HG03457 (cell line): ENCODE measurements around the gene GALNS.
"Not testable (repeated sequence)": the region's sequence is repeated elsewhere in the genome, so short reads cannot be mapped to it uniquely, and the experiment has no call there.

Source experiments
- ATAC-seq: cut with Tn5 transposase; IDR thresholded peaks from one replicate; pipeline ENCODE4 v1.9.1; 2021; ENCODE audit warnings: moderate number of reproducible peaks; ENCODE audit not compliant: unreplicated experiment

The GALNS gene

DNA sequence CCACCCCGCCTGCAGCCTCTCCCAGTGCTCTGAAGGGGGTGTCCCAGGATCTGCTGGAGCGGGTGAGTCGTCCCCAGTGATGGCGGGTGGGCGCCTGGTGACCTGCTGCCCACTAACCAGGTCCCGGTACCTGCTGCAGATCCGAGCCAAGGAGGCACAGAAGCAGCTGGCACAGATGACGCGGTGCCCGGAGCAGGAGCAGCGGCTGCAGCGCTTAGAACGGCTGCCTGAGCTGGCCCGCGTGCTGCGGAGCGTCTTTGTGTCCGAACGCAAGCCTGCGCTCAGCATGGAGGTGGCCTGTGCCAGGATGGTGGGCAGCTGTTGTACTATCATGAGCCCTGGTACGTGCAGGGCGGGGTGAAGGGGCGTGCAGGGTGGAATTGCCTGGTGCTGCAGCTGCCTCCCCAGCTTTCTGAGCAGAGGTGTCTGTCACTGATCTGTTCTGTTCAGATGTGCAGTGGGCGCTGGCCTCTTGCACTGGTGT, 49.6 kb downstream of the GALNS start:
- ATAC-seq = no peak

DNA sequence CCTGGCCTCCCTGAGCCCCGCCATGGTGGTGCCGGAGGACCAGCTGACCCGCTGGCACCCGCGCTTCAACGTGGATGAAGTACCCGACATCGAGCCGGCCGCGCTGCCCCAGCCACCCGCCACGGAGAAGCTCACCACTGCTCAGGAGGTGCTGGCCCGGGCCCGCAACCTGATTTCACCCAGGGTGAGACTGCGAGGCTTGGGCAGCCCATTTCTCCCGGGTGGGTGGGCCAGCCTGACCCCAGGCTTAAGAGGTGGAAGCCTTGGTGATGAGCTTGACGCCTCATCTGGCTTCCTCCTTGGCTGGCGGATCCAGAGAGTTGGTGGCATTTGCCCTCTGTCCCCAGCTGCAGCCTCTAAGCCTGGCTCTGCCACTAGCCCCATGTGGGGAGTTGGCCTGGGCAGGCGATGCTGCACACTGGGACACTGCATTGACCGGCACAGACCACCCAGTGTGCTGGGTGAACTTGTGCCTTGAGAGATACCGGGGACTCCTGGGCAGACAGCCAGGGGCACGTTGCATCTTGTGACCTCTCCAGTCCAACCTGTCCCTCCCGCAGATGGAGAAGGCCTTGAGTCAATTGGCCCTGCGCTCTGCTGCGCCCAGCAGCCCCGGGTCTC, 50.1 kb downstream of the GALNS start:
- no peak for ATAC-seq

DNA sequence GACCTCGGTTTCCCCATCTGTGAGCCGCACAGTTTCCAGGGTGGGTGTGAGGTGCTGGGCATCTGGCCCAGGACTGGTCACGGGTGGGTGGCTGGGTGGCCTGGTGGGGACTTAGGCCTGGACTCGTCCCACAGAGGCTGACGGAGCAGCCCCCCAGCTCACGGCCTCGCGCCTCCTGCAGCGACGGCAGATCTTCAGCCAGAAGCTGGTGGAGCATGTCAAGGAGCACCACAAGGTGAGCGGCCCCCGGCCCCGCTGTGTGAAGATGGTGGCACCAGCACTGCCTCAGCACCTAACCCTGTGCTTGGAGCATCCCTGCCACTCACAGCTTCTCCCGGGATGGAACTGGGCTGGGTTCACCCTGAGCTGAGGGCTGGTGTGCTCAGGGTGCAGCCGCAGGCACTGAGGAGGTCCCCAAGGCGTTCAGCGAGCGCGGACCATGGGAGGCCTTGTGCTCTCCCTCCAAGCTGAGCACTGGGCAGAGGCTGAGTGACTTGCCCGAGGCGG, 50.8 kb downstream of the GALNS start:
- ATAC-seq = no peak

DNA sequence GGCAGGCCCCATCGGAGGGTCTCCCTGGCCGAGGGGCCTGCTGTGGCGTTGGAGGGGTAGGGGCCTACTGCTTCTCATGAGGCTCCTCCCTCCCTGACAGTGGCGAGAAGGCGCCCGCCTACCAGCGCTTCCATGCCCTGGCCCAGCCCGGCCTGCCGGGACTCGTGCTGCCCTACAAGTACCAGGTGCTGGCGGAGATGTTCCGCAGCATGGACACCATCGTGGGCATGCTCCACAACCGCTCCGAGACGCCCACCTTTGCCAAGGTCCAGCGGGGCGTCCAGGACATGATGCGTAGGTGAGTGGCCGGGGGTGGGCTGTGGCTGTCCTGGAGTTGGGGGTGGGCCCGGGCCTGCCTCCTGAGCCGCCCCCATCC, 51.4 kb downstream of the GALNS start:
- no peak for ATAC-seq

DNA sequence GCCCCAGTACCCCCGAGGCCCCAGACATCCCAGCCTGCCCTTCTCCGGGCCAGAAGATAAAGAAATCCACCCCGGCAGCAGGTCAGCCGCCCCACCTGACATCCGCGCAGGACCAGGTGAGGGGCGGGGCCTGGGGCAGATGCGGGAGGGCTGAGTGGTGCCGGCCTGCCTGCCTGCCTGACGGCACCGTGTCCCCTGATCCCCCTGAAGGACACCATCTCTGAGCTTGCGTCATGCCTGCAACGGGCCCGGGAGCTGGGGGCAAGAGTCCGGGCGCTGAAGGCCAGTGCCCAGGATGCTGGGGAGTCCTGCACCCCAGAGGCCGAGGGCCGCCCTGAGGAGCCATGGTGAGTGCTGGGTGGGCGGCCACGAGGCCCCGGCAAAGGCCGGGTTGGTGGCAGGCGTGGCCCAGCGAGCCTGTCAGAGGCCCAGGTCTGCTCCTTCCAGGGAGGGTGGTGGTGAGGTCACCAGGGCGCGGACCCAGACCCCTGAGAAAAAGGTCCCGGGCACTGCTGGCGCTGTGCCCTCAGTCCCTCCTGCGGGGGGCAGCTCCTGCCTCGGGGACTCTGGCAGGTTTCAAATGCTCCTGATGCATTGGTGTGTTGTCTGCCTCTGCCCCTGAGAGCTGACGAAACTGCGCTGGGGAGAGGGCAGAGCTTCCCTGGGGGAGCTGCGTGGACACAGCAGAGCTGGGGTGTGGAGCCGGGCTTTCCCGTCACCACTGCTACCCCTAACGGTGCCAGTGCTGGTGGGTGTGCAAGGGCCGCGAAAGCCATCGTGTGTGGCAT, 52.0 kb downstream of the GALNS start:
- ATAC-seq = no peak

DNA sequence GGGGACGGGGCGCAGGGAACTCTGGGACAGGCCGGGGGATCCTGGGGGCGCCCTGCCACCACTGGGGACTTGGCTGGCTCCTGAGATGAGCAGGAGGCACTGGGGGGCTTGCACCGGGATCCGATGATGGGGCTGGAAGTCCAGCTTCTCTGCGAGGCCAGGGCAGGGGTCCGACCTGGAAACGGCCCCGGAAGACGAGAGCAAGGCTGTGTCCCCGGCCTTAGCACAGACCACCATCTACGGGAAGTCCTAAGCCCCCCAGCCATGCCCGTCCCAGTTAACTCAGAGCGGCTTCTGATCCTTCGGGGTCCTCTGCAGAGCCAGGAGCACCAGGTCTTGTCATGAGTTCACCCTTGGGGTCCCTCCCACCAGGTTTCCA, 52.6 kb downstream of the GALNS start:
- ATAC-seq = no peak

DNA sequence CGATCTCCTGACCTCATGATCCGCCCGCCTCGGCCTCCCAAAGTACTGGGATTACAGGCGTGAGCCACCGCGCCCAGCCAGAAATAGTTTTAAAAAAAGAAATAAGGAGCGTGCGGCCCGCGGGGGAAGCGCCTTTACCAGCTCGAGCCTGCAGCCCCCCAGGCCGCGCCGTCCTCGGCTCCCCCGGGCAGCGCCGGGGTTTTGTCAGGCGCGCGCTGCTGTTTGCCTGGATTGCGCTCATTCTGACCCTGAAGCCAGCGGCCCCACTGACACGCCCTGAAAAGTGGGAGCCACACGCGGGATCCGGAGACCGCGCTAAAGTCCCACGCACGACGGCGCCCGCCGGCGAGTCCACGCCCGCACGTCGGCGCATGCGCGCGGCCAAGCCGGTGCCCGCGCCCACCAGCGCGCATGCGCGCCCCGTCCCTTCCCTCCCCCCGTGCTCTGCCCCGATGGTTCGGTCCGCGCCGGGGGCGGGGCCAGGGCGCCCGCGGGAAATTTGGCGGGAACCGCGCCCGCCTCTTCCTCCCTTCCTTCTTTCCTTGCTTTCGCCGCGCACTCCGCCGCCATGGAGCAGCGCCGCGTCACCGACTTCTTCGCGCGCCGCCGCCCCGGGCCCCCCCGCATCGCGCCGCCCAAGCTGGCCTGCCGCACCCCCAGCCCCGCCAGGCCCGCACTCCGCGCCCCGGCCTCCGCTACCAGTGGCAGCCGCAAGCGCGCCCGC, 53.3 kb downstream of the GALNS start, which contains the start of gene CDT1:
Gene CDT1 (plus strand): TSS at position 526 of the 724 bp plus-strand sequence. CDS start 43 bp downstream, at position 569.
- no peak for ATAC-seq

DNA sequence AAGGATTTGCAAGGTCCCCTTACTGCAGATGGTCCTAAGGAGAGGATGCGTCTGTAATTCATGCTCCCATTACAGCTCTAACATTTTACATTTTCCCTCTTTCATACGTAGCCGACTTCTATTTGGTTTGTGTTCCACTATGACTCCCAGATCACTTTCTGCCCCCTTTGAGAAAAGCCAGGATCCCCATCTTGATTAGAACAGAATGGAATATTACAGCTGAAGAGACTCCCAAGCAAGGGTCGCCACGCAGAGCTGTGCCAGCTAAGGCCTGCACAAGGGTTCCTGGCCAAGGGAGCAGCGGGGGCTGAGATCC, 56.5 kb downstream of the GALNS start:
- no peak for ATAC-seq

DNA sequence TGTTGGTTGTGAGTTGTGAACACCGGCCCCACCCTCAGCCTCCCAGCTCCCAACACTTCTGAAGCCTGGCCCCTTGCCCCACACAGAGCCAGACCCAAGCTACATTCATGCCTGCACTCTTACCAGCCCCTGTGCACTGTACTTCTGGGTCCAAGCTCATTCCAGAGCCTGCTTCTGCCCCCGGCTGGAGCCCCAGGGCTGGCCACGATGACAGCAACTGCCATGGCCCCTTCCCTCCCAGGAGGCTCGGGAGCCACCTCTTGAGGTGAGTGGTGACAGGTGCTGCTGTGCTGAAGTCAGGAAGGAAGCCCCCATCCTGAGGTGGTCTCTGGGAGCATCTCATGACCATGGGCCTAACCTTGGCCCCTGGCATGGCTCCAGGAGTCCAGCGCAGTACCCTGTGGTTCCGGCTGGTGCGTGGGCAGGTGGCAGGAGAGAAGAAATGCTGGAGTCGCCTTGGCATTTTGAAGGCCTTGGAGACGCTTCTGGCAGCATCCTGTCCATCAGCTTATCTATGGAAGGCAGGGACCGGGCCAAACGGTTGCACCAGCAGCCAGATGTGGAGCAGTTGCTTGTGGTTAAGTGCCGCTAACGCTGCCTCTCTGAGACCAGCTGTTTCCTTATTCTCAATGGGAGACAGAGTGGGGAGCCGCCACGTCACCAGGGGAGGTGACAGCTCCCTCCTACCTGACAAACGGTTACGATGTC, 57.0 kb downstream of the GALNS start:
- no peak for ATAC-seq

DNA sequence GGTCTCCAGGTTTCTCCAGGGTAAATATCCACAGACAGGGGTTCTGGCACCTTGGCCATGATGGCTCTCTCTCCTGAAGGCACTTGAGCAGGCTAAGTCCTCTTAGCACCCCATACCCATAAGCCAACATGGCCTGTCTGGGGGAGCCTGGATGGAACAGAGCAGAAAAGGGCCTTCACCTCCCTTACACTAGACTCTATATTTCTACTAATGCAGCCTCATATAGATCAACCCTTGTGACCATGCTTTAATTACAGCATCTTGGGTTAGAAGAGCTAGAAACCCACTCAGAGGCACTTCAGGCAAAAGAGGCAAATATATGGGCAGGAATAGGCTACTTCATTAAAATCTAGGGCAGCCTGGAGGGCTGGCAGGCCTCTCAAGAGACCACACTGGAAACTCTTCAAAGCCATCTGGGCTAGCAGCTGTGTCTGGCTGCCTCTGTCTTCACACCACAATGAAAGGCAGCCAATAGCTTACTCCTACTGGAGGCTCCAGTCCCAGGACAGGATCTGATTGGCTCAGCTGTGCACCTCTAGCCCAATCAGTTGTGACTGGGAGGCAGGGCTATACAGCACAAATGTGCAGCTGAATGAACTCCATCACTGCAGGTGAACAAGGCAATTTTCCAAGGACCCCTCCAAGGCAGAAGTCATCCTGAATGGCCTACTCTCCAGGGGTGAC, 57.8 kb downstream of the GALNS start:
- ATAC-seq = no peak

DNA sequence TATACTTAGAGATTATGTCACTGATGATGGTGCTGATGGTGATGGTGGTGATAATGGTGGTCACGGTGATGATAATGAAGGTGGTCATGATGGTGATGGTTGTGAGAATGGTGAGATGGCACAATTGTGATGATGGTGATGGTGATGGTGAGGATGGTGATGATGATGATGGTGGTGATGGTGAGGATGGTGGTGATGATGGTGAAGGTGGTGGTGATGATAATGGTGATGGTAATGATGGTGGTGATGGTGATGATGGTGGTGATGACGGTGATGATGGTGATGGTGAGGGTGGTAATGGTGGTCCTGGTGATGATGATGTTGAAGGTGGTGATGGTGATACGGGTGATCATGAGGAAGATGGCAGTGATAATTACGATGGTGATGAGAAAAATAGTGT, 58.7 kb downstream of the GALNS start:
- no peak for ATAC-seq

DNA sequence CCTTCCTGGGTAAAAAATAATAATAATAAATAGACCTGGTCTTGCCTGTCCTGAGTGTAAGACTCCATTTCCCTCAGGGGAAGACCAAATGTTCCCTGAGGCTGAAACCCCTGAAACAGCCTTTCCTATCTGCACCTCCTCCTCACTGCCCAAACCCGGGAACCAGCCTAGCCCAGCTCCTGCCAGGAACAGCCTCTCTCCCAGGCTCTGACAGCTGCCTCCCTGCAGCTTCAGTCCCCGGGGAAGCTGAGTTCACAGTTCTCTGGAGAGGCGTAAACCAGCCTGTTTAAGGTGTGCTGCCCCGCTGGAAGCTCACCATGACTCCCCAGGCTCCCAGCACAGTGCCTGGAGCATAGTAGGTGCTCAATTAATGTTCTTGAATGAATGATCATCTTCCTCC, 60.5 kb downstream of the GALNS start:
- no peak for ATAC-seq

DNA sequence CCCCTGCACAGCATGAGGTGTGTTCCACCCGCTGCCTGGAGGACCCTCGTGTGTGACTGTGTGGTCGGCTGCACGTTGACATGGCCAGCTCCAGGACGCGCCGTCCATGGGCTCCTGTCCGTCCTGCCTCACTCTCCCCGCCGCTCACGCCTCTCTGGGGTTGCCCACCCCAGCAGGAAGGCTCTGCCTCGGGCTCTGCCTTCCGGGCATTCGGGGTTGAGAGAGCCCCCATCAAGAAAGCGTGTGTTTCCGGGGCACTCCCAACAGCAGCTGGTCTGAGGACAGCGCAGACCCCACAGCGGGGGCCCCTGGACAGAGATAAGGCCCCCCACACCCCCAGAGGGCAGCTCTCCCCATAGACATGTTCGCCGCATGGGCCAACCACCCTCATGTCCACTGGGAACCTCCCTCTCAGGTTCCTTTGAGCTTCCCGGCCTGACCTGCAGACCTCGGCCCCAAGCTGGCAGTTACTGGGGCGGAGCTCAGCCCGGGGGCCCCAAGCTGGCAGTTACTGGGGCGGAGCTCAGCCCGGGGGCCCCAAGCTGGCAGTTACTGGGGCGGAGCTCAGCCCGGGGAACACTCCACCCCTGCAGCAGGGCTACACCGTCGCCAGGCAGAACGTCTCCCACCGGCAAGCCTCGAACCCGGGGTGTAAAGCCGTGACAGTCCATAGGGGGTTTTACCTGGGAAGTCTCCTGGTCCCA, 63.3 kb downstream of the GALNS start:
- no peak for ATAC-seq

DNA sequence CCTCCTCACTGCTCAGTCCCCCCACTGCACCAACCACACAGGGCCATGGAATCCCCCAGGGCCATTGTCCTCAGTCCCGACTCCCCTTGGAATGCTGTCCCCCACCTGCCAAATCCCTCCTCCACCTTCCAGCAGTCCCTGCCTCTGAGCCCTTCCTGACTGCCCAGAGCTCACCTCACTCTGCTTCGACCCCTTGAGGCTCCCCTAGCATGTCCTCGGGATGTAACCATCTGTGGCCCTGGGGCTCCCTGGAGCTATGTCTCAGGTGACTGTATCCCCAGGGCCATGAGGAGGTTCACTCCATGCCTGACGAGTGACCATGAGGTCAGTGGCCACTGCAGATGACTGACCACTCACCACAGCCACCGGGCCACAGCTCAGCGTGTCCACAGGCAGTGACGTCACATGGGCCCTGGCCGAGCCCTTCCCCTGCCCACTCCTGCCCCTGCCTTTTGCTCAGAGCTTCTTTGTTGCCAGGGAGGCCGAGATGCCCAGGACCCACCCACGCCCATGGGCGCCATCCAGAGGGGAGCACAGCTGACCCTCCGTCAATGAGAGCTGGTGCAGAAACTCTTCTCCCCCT, 64.0 kb downstream of the GALNS start:
- no peak for ATAC-seq

DNA sequence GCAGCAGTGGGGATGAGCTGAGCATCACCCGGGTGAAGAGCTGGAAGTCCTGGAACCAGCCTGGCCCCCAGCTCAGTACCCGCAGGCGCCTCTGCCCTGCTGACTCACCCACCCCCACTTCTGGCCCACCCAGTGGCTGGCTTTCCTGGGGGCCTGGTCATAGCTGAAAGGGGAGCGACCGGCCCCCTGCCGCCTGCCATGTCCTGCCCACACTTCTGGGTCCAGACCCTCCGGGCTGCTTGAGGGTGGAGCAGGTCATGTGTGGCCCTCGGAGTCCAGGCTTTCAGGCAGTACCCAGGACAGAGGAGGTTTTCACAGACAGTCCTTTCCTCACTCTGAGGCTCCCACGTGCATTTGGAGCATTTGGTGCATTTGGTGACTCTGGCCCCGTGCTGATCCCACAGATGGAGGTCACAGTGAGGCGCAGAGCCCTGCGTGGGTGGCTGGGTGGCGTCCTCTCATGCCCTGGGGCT, 64.6 kb downstream of the GALNS start:
- no peak for ATAC-seq

DNA sequence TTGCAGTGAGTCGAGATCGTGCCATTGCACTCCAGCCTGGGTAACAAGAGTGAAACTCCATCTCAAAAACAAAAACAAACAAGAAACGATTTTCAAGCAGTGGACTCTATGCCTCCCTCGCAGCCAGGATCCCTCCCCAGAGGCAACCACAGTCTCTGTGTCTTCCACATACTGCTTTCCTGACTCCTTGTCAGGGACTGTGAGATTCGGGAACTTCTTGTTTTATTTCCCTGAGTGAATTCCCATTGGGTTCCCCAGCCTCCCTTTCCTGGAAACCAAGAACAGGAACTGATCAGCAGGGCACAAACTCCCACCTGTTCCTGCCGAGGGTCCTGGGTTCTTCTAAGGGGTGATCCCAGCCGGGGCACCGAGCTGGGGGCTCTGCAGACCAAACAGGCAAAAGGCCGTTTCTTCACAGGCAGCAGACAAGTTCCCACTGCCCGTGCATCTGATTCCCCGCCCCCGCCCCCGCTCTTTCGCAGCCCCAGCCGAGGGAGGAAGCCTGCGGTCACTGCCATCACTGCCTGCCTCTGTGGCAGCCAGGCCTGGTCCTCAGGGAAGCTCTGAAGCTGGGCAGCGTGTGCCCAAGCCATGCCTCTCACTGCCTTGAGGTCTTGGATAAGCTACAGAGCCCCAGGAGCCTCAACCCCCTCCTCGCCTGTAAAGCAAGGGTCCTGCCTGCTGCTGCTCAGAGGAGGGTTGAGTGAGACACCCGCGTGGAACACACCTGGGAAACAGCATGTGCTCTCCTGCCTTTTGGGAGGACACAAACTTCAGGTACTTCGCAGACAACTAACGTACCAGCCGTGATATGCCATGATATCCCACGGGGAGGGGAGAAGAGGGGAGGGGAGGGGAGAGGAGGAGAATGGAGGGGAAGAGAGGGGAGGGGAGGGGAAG, 66.2 kb downstream of the GALNS start:
- no peak for ATAC-seq

DNA sequence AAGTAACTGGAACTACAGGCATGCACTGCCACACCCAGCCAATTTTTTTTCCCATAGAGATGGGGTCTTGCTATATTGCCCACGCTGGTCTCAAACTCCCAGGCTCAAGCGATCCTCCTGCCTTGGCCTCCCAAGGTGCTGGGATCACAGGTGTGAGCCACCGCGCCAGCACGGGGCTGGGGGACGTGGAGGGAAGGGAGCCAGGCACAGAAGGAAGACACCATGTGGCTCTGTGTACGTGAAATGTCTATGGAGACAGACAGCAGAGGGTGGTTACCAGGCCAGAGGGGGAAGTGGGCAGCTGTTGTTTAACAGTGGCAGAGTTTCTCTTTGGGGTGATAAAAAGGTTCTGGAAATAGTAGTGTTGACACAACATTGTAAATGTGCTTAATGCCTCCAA, 67.2 kb downstream of the GALNS start:
- ATAC-seq = no peak

DNA sequence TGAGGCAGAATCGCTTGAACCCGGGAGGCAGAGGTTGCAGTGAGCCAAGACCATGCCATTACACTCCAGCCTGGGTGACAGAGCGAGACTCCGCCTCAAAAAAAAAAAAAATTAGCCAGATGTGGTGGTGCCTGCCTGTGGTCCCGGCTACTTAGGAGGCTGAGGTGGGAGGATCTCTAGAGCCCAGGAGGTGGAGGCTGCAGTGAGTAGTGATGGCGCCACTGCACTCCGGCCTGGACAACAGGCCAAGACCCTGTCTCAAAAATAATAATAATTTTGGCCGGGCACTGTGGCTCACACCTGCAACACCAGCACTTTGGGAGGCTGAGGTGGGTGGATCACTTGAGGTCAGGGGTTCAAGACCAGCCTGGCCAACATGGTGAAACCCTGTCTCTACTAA, 68.0 kb downstream of the GALNS start:
- ATAC-seq = not testable (repeated sequence)
